Ovary (tissue), 3 donors: Measurements from ENCODE around the gene OVCA2.

Experiments
- EP300 ChIP-seq: sonication (generic); formaldehyde crosslinking; IDR thresholded peaks from one replicate; pipeline ENCODE4 v1.6.1; 2017; ENCODE audit warnings: antibody characterized with exemption
- POLR2A ChIP-seq: fragments of 450-650 bp; IDR thresholded peaks from one replicate; pipeline ENCODE4 v1.6.1; 2017; ENCODE audit warnings: antibody characterized with exemption, mild to moderate bottlenecking, moderate library complexity
- TF ChIP-seq, protein P1 (sequence below), 3 donors: fragments of 450-650 bp in 2 of 3; fragments of 200-600 bp in 1 of 3; IDR thresholded peaks; one replicate each; pipeline versions ENCODE4 v1.5.1 to v1.8.0; 2016 to 2022; ENCODE audit warnings: antibody characterized with exemption in 3 of 3, mild to moderate bottlenecking in 1 of 3
- donor health status: DM: no; HTN: no; CAD: no.

DNA sequence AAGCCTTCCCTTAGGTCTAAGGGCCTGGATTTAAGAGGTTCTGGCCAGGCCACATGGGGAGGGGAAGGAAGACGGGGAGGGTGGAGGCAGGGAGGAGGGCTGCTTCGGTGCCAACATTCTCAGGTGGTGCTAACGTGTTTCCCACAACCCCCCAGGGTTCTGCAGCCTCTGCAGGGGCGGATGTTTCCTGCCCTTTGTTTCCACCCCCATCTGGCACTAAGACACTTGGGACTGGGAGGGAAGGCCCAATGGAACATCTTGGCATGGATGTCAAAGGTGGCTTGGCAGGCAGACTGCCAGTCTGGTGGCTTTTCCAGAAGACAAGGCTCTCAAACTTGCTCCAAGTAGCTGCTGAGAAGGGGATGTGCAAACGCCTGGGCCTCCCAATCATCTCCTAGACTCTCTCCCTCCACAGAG is 25.8 kb downstream of the OVCA2 start:
- TF ChIP-seq, protein P1, sequence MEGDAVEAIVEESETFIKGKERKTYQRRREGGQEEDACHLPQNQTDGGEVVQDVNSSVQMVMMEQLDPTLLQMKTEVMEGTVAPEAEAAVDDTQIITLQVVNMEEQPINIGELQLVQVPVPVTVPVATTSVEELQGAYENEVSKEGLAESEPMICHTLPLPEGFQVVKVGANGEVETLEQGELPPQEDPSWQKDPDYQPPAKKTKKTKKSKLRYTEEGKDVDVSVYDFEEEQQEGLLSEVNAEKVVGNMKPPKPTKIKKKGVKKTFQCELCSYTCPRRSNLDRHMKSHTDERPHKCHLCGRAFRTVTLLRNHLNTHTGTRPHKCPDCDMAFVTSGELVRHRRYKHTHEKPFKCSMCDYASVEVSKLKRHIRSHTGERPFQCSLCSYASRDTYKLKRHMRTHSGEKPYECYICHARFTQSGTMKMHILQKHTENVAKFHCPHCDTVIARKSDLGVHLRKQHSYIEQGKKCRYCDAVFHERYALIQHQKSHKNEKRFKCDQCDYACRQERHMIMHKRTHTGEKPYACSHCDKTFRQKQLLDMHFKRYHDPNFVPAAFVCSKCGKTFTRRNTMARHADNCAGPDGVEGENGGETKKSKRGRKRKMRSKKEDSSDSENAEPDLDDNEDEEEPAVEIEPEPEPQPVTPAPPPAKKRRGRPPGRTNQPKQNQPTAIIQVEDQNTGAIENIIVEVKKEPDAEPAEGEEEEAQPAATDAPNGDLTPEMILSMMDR (IDR thresholded peaks at IDR 0.05): no peak
- TF ChIP-seq POLR2A (no peak), EP300 (no peak)
